Cardiac fibroblast (primary cell): Measurements from ENCODE around the gene TMEM179.

Experiments
- DNase-seq, 2 donors: peaks; one replicate each; pipeline versions ENCODE4 v3.0.0 to v3.0.0-alpha.2; 2010; ENCODE audit warnings: low read depth in 2 of 2
- H3K4me3 ChIP-seq, 2 donors: replicated peaks in 1 of 2; 1 replicate in 1 of 2; 2 replicates in 1 of 2; pipeline ENCODE4 v1.5.1; 2011; ENCODE audit warnings: low read depth in 2 of 2, low read length in 2 of 2, mild to moderate bottlenecking in 2 of 2, moderate library complexity in 1 of 2
- CTCF ChIP-seq: IDR thresholded peaks from one replicate; pipeline ENCODE4 v1.5.1; 2011; ENCODE audit warnings: low read depth, mild to moderate bottlenecking, low read length, inconsistent platforms

The TMEM179 gene

GRCh38 chr14:104650057-104650980, 45.7 kb upstream of the TMEM179 start:
- peak; percentile 52 to 58 for DNase-seq
- TF ChIP-seq CTCF: peak; percentile 98
- H3K4me3 ChIP-seq: peak overlapping the region; percentile 55 to 58

DNA sequence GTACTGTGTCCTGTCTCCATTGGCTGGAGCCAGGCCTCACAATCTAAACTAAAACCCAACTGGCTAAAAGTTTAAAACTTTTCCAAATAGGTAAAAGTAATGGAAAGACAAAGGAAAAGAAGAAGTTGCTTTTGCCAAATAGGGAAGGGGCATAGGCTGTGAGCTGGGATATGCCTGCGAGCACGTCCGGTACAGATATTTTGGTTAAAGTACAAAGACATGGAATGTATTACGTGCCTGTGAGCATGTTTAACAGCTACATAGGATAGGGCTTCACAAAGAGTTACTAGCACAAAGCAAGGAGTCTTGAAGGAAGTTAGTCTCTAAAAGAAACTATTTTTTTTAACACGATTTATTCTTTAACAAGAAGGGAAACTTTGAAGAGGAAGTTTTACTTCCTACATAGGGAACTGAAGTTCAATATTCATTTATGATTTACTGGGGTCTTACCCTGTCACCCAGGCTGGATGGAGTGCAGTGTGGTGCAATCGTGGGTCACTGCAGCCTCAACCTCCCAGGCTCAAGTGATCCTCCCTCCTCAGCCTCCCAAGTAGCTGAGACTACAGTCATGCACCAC, 43.0 kb upstream of the TMEM179 start:
- no peak for TF ChIP-seq CTCF
- H3K4me3 ChIP-seq: no peak overlapping the region
- no peak for DNase-seq

DNA sequence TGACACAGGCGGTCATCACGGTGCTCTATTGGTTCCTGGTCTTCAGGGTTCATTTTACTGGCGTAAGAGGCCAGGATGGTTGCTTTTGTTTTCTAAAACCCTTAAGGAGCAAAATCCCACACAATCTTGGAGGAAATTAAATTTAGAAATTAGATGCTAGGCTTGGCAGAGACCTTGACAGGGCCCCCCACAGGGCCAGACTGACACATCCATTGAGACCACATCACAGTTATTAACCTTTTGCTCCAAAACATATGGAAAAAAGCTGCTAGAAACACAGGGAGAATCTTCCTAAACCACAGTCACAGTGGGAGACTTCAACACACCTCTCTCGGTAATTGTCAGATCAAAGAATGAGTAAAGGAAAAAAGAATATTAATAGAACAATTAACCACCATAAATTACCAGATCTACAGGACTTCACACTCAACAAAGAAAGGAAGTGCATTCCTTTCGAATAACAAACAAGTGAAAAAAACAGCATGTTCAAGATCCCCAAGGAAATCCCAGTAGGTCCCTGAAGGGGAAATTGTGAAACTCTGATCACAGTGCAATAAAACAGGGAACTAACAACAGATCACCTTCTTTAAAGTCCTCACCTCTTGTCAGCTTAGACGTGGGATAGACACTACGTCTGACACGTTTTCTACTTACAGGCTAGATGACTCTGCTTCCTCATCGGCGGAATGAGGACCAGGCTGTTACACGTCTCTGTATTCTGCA, 40.2 kb upstream of the TMEM179 start:
- no peak for TF ChIP-seq CTCF
- DNase-seq: peak; percentile 36 to 48
- no peak overlapping the region for H3K4me3 ChIP-seq

DNA sequence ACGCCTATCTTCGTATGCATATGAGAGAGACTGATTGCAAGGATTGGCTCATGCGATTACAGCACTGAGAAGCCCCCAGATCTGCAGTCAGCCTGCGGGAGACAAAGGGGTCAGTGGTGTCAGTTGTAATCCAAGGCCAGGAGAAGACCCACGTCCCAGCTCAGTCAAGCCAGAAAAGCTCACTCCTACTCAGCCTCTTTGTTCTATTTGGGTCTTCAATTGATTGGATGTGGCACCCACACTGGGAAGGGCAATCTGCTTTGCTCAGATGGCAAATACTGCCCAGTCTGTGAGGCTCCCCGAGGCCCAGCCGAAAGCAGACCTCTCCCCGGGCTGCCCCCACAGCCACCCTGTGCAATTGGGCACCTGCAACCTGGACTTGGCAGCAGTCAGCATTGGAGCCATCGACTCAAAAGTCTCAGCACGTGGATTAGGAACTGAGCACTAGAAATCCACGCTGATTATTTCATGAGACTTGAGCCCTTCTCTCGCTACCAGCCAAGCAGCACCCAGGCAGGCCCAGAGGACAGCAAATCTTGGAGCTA, 39.6 kb upstream of the TMEM179 start:
- H3K4me3 ChIP-seq: no peak overlapping the region
- DNase-seq: no peak
- TF ChIP-seq CTCF: no peak

GRCh38 chr14:104643306-104643705, 38.7 kb upstream of the TMEM179 start:
- no peak overlapping the region for H3K4me3 ChIP-seq
- DNase-seq: no peak
- TF ChIP-seq CTCF: no peak

- H3K4me3 ChIP-seq: no peak overlapping the region
- DNase-seq: no peak
- no peak for TF ChIP-seq CTCF
These were observed 37.9 kb upstream of the TMEM179 start for GRCh38 chr14:104642540-104642868.
